Measurements from ENCODE around the gene GRIK4.

Gene GRIK4

DNA sequence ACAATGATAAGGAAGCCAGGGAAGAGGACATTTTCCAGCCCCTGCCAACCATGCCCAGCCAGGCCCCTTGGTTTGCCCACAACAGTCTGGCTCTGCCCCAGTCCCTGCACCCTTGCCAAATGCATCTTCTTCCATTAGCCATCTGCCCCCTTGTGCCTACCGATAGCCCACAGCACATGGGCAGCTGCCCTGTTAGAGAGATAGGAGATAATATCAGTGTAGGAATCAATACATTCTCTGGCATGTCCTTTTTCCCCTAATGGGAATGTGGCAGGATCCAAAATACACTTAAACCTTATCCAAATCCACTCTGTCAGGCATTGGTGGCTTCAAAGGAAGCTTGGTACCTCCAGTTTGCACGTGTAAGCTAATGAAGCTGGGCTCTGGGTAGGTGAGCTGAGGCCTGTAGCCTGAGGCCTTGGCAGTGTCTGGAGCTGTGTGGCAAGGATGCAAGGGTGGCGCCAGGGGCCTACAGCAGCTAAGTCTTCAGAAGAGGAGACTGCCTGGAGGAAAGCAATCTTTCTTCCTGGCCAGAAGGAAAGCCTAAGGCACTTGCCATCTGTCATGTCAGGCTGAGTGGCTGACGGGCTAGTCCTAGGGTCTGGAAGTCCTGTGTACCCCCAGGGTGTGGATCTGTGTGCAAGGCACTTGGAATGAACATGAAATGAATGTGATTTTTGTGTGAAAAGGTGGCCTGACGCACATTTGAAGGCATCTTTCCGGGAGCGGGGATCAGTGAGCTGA lies 348.2 kb downstream of the GRIK4 start:
- Histone ChIP-seq H3K9me2 (replicated peaks; ENCODE audit: low read depth, low read length) (no peaks in the 10 kb centered on the region), H3K4me3 (ENCODE audit: low read length, poor library complexity, severe bottlenecking) (no peak overlapping the region), H3K4me1 (ENCODE audit: insufficient read depth, low read length, poor library complexity, severe bottlenecking) (no peaks in the 10 kb centered on the region), H3K4me2 (ENCODE audit: low read depth, low read length, poor library complexity, severe bottlenecking) (no peak overlapping the region), H3K9ac (ENCODE audit: low read depth, low read length, poor library complexity, severe bottlenecking) (no peak overlapping the region), H3K27me3 (ENCODE audit: insufficient read depth, low read length, poor library complexity, severe bottlenecking) (no peaks in the 10 kb centered on the region), H3K9me3 (ENCODE audit: insufficient read depth, low read depth, low read length) (no peaks in the 10 kb centered on the region), H3K36me3 (ENCODE audit: insufficient read depth, low read length) (no peaks in the 10 kb centered on the region), H2AFZ (ENCODE audit: low read length) (no peak overlapping the region), H3K79me2 (ENCODE audit: insufficient read depth, low read length) (no peaks in the 10 kb centered on the region), H4K20me1 (ENCODE audit: insufficient read depth, low read length, poor library complexity, severe bottlenecking) (no peaks in the 10 kb centered on the region), H3F3A (ENCODE audit: low read depth) (no peaks in the 10 kb centered on the region)
- TF ChIP-seq, protein P1, sequence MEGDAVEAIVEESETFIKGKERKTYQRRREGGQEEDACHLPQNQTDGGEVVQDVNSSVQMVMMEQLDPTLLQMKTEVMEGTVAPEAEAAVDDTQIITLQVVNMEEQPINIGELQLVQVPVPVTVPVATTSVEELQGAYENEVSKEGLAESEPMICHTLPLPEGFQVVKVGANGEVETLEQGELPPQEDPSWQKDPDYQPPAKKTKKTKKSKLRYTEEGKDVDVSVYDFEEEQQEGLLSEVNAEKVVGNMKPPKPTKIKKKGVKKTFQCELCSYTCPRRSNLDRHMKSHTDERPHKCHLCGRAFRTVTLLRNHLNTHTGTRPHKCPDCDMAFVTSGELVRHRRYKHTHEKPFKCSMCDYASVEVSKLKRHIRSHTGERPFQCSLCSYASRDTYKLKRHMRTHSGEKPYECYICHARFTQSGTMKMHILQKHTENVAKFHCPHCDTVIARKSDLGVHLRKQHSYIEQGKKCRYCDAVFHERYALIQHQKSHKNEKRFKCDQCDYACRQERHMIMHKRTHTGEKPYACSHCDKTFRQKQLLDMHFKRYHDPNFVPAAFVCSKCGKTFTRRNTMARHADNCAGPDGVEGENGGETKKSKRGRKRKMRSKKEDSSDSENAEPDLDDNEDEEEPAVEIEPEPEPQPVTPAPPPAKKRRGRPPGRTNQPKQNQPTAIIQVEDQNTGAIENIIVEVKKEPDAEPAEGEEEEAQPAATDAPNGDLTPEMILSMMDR (conservative IDR thresholded peaks at IDR 0.05; ENCODE audit: low read length): no peak
- no peak for TF ChIP-seq EZH2phosphoT487 (IDR thresholded peaks at IDR 0.05; ENCODE audit: borderline replicate concordance)

DNA sequence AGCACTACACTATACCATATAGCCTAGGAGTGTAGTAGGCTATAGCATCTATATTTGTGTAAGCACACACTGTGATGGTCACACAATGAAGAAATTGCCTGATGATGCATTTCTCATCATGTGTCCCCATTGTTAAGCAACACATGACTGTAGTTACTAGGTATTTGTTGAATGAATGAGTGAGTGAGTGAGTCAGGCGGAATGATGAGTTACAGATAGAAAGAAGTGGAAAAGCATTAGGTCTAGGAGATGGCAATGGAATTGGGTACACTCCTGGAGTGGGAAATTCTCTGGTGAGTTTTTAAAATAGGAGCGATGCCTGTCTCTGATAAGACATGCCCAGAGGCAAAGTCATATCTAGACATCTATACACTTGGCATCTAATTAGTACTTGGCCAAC lies 351.8 kb downstream of the GRIK4 start:
- Histone ChIP-seq H3K4me1 (ENCODE audit: insufficient read depth, low read length, poor library complexity, severe bottlenecking) (no peaks in the 10 kb centered on the region), H3K4me3 (ENCODE audit: low read length, poor library complexity, severe bottlenecking) (no peak overlapping the region), H3K9me2 (replicated peaks; ENCODE audit: low read depth, low read length) (no peaks in the 10 kb centered on the region), H3K9ac (ENCODE audit: low read depth, low read length, poor library complexity, severe bottlenecking) (no peak overlapping the region), H2AFZ (ENCODE audit: low read length) (no peak overlapping the region), H3K79me2 (ENCODE audit: insufficient read depth, low read length) (no peaks in the 10 kb centered on the region), H3F3A (ENCODE audit: low read depth) (no peaks in the 10 kb centered on the region), H3K9me3 (ENCODE audit: insufficient read depth, low read depth, low read length) (no peaks in the 10 kb centered on the region), H3K27me3 (ENCODE audit: insufficient read depth, low read length, poor library complexity, severe bottlenecking) (no peaks in the 10 kb centered on the region), H4K20me1 (ENCODE audit: insufficient read depth, low read length, poor library complexity, severe bottlenecking) (no peaks in the 10 kb centered on the region), H3K36me3 (ENCODE audit: insufficient read depth, low read length) (no peaks in the 10 kb centered on the region), H3K4me2 (ENCODE audit: low read depth, low read length, poor library complexity, severe bottlenecking) (no peak overlapping the region)
- TF ChIP-seq EZH2phosphoT487 (IDR thresholded peaks at IDR 0.05; ENCODE audit: borderline replicate concordance): no peak
- TF ChIP-seq, protein P1 (conservative IDR thresholded peaks at IDR 0.05; ENCODE audit: low read length): no peak

DNA sequence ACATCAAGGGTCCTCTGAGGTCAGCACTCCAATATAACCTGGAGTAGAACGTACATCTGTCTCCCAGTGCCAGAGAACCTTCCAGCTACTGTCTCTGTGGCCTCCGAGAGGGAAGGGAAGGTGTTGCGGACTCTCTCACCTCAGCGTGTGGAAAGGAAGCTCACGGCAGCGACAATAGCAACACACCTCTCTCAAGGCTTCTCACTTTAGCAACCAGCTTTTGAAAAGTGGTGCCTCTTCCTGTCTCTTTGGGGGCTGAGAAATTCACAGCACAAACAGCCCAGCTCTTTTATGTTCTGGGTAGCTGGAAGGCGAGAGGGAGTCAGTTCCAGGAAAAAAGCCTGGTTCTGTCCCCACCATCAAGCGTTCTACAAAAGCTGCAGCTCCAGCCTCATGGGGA lies 355.5 kb downstream of the GRIK4 start:
- Histone ChIP-seq H3K36me3 (ENCODE audit: insufficient read depth, low read length) (no peaks in the 10 kb centered on the region), H4K20me1 (ENCODE audit: insufficient read depth, low read length, poor library complexity, severe bottlenecking) (no peaks in the 10 kb centered on the region), H3K9me2 (replicated peaks; ENCODE audit: low read depth, low read length) (no peaks in the 10 kb centered on the region), H3K4me1 (ENCODE audit: insufficient read depth, low read length, poor library complexity, severe bottlenecking) (no peaks in the 10 kb centered on the region), H3F3A (ENCODE audit: low read depth) (no peaks in the 10 kb centered on the region), H3K4me2 (ENCODE audit: low read depth, low read length, poor library complexity, severe bottlenecking) (no peak overlapping the region), H3K79me2 (ENCODE audit: insufficient read depth, low read length) (no peaks in the 10 kb centered on the region), H3K4me3 (ENCODE audit: low read length, poor library complexity, severe bottlenecking) (no peak overlapping the region), H3K9me3 (ENCODE audit: insufficient read depth, low read depth, low read length) (no peaks in the 10 kb centered on the region), H2AFZ (ENCODE audit: low read length) (no peak overlapping the region), H3K27me3 (ENCODE audit: insufficient read depth, low read length, poor library complexity, severe bottlenecking) (no peaks in the 10 kb centered on the region), H3K9ac (ENCODE audit: low read depth, low read length, poor library complexity, severe bottlenecking) (no peak overlapping the region)
- TF ChIP-seq, protein P1 (conservative IDR thresholded peaks at IDR 0.05; ENCODE audit: low read length): no peak
- no peak for TF ChIP-seq EZH2phosphoT487 (IDR thresholded peaks at IDR 0.05; ENCODE audit: borderline replicate concordance)
